Stomach (tissue), 9 donors: Measurements from ENCODE around the gene KRTAP12-4. TPM values are rescaled to one million over a fixed set of nuclear protein-coding genes. Genes with fewer than 3 reads are reported as not detected.
"Not testable (repeated sequence)": the region's sequence is repeated elsewhere in the genome, so short reads cannot be mapped to it uniquely, and the experiment has no call there.

Experiments used
- DNase-seq, 2 donors: peaks; one replicate each; pipeline versions ENCODE4 v3.0.0 to v3.0.0-alpha.2; 2013 to 2019
- H3K27ac ChIP-seq, 5 donors: fragments of 200-600 bp in 4 of 5; sonication (generic) in 4 of 5; one replicate each; pipeline ENCODE4 v1.5.1; 2013 to 2019; ENCODE audit warnings: mild to moderate bottlenecking in 1 of 5, moderate library complexity in 1 of 5
- H3K27me3 ChIP-seq, 3 donors: fragments of 200-600 bp; sonication (generic); one replicate each; pipeline ENCODE4 v1.5.1; 2017 to 2019; ENCODE audit warnings: mixed run types in 1 of 3
- H3K36me3 ChIP-seq, 4 donors: fragments of 200-600 bp; sonication (generic); 1 replicate in 3 of 4; 2 replicates in 1 of 4; pipeline ENCODE4 v1.5.1; 2016 to 2019
- H3K4me1 ChIP-seq, 4 donors: fragments of 200-600 bp; sonication (generic); one replicate each; pipeline ENCODE4 v1.5.1; 2016 to 2019
- H3K4me3 ChIP-seq, 4 donors: fragments of 200-600 bp; sonication (generic) in 3 of 4; one replicate each; pipeline ENCODE4 v1.5.1; 2016 to 2019; ENCODE audit warnings: mild to moderate bottlenecking in 1 of 4
- H3K9me3 ChIP-seq, 4 donors: fragments of 200-600 bp; sonication (generic); one replicate each; pipeline ENCODE4 v1.5.1; 2016 to 2019
- EP300 ChIP-seq: sonication (generic); formaldehyde crosslinking; IDR thresholded peaks from one replicate; pipeline ENCODE4 v1.6.1; 2017; ENCODE audit warnings: antibody characterized with exemption
- POLR2A ChIP-seq, 4 donors: fragments of 450-650 bp; IDR thresholded peaks; one replicate each; pipeline ENCODE4 v1.6.1; 2016; ENCODE audit warnings: antibody characterized with exemption in 4 of 4, control low read depth in 2 of 4, mild to moderate bottlenecking in 1 of 4, moderate library complexity in 1 of 4
- POLR2AphosphoS5 ChIP-seq, 3 donors: sonication (generic); formaldehyde crosslinking; IDR thresholded peaks; one replicate each; pipeline ENCODE4 v1.6.1; 2016; ENCODE audit warnings: antibody characterized with exemption in 3 of 3
- WGBS, 5 donors: extraction: QIAGEN DNeasy Blood & Tissue Kit in 3 of 5; methylation state at CpG; one replicate each; pipeline versions ENCODE4 v1.1.5 to v1.1.7; 2013 to 2018; 5-methylcytosine and 5-hydroxymethylcytosine counted together
- intact Hi-C: fragments of 100-400 bp; cut with DNase I; formaldehyde crosslinking; loops from one replicate; pipeline ENCODE4 v1.15.1; 2023; ENCODE audit warnings: low total_unique reads
- polyA plus RNA-seq, 3 donors: library from polyadenylated mRNA; stranded (reverse); fragments of 200-250 nt; gene quantifications; one replicate each; pipeline ENCODE4 v1.2.3, GENCODE V29; 2013
- total RNA-seq, 5 donors: library from RNA; depleted of rRNA; stranded (reverse); fragments of >200 nt; gene quantifications; one replicate each; pipeline versions ENCODE4 v1.1.0 to v1.2.3, GENCODE V29; 2014 to 2016
- TF ChIP-seq, protein P1 (sequence below), 7 experiments: fragments of 450-650 bp in 4 of 7; fragments of 200-600 bp in 3 of 7; sonication (generic) in 3 of 7; IDR thresholded peaks; one replicate each; pipeline ENCODE4 v1.5.1; 2016 to 2019; ENCODE audit warnings: antibody characterized with exemption in 7 of 7, control low read depth in 2 of 7, mild to moderate bottlenecking in 1 of 7
- donor health status: healthy with polysubstance abuse.
- donor health status: Bipolar disorder and iron deficiency.
- donor health status: healthy.

The KRTAP12-4 gene
- total and polyA plus RNA-seq, 8 donors: not detected

DNA sequence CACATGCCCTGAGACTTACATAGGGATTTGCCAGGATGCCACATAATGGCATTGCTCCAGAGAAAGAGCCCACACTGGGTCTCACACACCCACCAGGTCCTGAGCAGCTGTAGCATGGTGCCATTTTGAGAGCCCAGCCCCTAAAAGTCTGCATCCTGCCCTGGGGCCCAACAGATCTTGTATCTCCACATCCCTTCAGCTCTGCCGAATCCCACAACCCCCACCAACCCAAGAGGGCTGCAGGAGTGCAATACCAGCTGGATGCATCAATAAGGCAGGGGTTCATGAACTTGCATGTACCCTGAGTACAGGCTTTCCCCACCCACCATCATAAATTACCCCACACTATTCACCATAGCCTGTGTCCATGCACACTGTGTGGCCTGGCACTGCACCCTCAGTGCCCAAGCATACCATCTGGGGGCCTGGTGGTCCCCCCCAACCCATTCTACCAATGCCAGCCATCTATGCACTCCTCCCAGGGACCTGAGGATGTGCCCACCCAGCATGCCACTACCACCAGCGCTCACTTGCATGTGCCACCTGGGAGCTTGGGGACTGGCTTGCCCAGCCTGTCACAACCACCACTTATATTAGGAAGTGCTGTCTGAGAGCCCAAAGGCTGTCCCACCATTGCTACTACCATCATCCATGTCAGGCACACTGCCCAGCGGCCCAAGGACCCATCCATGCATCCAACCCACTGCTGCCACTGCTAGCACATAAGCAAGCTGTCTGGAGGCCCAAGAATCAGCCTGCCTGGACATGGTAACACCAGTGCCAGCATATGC is 16.4 kb upstream of the KRTAP12-4 start:
- WGBS, 5 donors: 57 to 93% (median 77%) methylated on average over 2 to 3 of the region's 3 CpGs
- H3K36me3 ChIP-seq: no peaks in the 10 kb centered on the region
- no peaks in the 10 kb centered on the region for H3K4me1 ChIP-seq
- no peak for DNase-seq
- no peak overlapping the region for H3K27ac ChIP-seq
- TF ChIP-seq EP300 (no peak), POLR2A (IDR thresholded peaks at IDR 0.05) (no peak), POLR2AphosphoS5 (IDR thresholded peaks at IDR 0.05) (no peak)
- TF ChIP-seq, protein P1, sequence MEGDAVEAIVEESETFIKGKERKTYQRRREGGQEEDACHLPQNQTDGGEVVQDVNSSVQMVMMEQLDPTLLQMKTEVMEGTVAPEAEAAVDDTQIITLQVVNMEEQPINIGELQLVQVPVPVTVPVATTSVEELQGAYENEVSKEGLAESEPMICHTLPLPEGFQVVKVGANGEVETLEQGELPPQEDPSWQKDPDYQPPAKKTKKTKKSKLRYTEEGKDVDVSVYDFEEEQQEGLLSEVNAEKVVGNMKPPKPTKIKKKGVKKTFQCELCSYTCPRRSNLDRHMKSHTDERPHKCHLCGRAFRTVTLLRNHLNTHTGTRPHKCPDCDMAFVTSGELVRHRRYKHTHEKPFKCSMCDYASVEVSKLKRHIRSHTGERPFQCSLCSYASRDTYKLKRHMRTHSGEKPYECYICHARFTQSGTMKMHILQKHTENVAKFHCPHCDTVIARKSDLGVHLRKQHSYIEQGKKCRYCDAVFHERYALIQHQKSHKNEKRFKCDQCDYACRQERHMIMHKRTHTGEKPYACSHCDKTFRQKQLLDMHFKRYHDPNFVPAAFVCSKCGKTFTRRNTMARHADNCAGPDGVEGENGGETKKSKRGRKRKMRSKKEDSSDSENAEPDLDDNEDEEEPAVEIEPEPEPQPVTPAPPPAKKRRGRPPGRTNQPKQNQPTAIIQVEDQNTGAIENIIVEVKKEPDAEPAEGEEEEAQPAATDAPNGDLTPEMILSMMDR (IDR thresholded peaks at IDR 0.05): no peak
- intact Hi-C loops: no loop called here
- H3K27me3 ChIP-seq: peaks cover 0 to 22% (median 12%) of the 10 kb centered on the region in 3 donors
- peaks cover 5 to 45% (median 33%) of the 10 kb centered on the region in 4 donors for H3K9me3 ChIP-seq
- H3K4me3 ChIP-seq: no peak overlapping the region

DNA sequence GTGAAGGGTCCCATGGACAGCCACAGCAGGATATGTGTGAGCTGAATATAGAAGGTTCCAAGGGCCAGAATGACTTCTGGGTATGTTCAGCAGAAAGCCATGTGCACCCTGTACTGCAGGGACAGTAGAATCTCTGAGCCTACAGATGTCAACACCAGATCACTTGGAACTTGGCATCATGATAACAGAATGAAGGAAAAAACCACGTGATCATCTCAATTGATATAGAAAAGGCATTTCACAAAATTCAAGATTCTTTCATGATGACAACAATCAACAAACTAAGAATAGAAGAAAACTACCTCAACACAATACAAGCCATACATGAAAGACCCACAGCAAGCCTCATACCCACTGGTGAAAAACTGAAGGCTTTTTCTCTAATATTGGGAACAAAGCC is 13.2 kb upstream of the KRTAP12-4 start:
- intact Hi-C loops: no loop called here
- TF ChIP-seq POLR2A (IDR thresholded peaks at IDR 0.05) (no peak), EP300 (no peak)
- TF ChIP-seq, protein P1 (IDR thresholded peaks at IDR 0.05): no peak
- peaks cover 5 to 38% (median 28%) of the 10 kb centered on the region in 4 donors for H3K9me3 ChIP-seq

DNA sequence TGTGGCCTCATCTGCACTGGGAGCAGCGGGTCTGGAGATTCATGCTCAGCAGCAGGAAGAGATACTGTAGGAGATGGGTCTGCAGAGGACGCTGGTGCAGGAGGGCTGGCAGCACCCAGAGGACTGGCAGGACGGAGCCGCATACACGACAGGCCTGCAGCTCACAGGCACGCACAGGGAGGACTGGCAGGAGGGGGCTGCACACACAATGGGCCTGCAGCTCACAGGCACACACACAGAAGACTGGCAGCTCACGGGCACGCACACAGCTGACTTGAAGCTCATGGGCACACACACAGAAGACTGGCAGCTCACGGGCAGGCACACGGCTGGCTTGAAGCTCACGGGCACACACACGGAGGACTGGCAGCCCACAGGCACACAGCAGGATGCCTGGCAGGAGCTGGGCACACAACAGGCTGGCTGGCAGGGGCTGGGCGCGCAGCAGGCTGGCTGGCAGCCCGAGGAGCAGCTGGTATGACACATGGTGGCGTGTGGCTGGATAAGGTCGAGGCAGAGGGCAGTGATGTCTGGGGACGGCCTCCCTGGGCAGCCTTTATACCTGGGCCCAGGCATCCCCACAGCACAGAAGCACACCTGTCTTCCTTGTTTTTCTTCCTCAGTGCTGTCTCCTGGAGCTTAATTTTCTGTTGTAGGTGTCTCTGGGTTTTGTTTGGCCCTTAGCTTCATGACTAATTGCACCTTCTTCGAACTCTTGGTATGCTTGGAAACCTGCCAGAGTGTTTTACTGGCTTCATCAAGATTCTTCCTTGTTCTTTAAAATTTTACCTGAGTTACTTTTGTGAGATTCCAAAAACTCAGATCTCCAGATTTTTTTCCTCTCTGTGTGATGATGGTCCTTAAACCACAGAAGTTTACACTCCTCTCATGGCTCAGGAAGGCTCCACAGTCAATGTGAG is 12.2 kb upstream of the KRTAP12-4 start, which contains the start of gene KRTAP12-2:
Gene KRTAP12-2 (minus strand): TSS at position 527 of the 920 bp plus-strand sequence. CDS start 41 bp downstream, at position 486.
- Histone ChIP-seq H3K27me3 (peaks cover 0 to 24% (median 12%) of the 10 kb centered on the region in 3 donors), H3K36me3 (no peaks in the 10 kb centered on the region), H3K27ac (no peak within 1 kb of the TSS), H3K4me1 (no peaks in the 10 kb centered on the region), H3K9me3 (peaks cover 5 to 28% (median 19%) of the 10 kb centered on the region in 4 donors), H3K4me3 (no peak within 1 kb of the TSS)
- no peak for DNase-seq
- intact Hi-C loops: no loop called here
- TF ChIP-seq EP300 (no peak), POLR2A (IDR thresholded peaks at IDR 0.05) (no peak), POLR2AphosphoS5 (IDR thresholded peaks at IDR 0.05) (no peak)
- TF ChIP-seq, protein P1 (IDR thresholded peaks at IDR 0.05): no peak
- WGBS, 5 donors: 34 to 73% (median 66%) methylated on average over 4 to 19 of the region's 19 CpGs

More for the DNA sequence above, 13.2 kb upstream of the KRTAP12-4 start:
- Histone ChIP-seq H3K4me1 (no peaks in the 10 kb centered on the region), H3K27me3 (peaks cover 0 to 24% (median 12%) of the 10 kb centered on the region in 3 donors), H3K36me3 (no peaks in the 10 kb centered on the region), H3K4me3 (no peak overlapping the region), H3K27ac (no peak overlapping the region)
- WGBS, 5 donors: 44 to 88% (median 71%) methylated on average over 1 of the region's 1 CpG
- DNase-seq: no peak

DNA sequence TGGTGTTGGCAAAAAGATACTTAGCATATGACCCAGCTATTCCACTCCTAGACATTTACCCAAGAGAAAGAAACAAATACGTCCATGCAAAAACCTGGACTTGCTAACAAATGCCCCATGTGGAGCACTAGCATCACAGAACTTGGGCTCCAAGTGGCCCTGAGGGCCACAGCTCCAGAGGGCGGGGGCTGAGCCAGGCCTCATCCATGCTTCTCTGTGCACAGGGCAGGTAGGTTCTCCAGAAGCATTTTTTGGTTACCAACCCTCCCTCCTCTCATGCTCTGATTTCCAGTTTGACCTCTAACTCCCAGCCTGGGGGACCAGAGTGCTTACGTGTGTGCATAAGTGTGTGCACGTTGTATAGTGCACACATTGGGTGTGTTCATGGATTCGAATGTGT is 10.2 kb upstream of the KRTAP12-4 start:
- WGBS, 5 donors: 82 to 91% (median 86%) methylated on average over 5 of the region's 5 CpGs

DNA sequence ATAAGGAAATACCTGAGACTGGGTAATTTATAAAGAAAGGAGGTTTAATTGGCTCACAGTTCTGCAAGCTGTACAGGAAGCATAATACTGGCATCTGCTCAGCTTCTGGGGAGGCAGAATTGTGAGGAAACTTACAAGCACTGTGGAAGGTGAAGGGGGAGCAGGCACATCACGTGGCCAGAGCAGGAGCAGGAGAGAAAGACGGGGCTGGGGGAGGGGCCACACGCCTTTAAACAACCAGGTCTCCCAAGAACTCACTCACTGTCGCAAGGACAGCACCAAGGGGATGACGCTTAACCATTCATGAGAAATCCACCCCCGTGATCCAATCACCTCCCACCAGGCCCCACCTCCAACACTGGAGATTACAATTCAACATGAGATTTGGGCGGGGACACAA is 7.1 kb upstream of the KRTAP12-4 start:
- H3K4me3 ChIP-seq, H3K36me3 ChIP-seq, intact Hi-C loops, H3K27ac ChIP-seq, DNase-seq, H3K4me1 ChIP-seq: not testable (repeated sequence)
- peaks cover 0 to 28% (median 9%) of the 10 kb centered on the region in 3 donors for H3K27me3 ChIP-seq
- WGBS, 5 donors: 41 to 56% (median 51%) methylated on average over 7 of the region's 7 CpGs
- H3K9me3 ChIP-seq: peaks cover 0 to 15% (median 9%) of the 10 kb centered on the region in 4 donors

More for the DNA sequence above, 10.2 kb upstream of the KRTAP12-4 start:
- Histone ChIP-seq H3K9me3 (peaks cover 0 to 11% (median 2%) of the 10 kb centered on the region in 4 donors), H3K27me3 (peaks cover 0 to 23% (median 11%) of the 10 kb centered on the region in 3 donors), H3K4me3 (no peak overlapping the region), H3K36me3 (no peaks in the 10 kb centered on the region), H3K27ac (no peak overlapping the region), H3K4me1 (no peaks in the 10 kb centered on the region)
- TF ChIP-seq EP300 (no peak), POLR2A (IDR thresholded peaks at IDR 0.05) (no peak), POLR2AphosphoS5 (IDR thresholded peaks at IDR 0.05) (no peak)
- TF ChIP-seq, protein P1 (IDR thresholded peaks at IDR 0.05): no peak
- intact Hi-C loops: no loop called here
- no peak for DNase-seq
